HG03139 (cell line): ENCODE data around the gene TEF.

Experiments used
- ATAC-seq: cut with Tn5 transposase; IDR thresholded peaks from one replicate; pipeline ENCODE4 v1.9.1; 2021; ENCODE audit not compliant: unreplicated experiment

Gene TEF

DNA sequence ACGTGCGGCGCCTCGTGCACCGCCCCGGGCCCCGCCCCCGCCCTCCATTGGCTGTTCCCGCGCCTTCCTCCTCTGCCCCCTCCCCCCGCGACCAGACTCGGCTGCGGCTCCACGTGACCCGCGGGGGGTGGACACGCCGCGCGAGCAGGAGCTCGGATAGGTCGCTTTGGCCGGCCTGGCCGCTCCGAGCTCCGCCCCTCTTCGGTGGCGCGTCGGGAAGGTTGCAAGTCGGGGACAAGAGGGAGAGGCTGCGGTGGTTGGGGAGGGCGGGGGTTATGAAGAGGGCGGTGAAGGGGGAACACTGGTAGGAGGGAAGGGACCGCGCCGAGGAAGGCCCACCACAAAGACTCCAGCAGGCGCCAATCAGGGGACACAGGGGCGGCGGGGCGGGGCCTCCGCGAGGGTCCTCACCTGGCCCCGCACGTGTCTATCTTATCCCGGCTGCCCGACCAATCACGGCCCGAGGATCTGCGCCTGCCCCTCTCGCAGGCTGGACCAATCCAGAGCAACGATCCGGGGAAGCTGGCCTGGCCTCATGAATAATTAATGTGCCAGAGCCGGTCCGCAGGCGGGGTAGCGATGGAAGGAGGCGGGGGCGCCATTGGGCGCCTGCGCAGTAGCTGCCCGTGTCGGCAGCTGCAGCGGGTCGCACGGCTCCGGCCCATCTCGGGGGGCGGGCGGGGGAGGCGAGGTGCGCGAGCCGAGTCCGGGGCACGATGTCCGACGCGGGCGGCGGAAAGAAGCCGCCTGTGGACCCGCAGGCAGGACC is at the start of gene TEF:
Gene TEF, plus strand, starts transcription at position 614 of the 769 bp plus-strand sequence. Its CDS starts 103 bp downstream, at position 717.
- peak; percentile 76 for ATAC-seq

DNA sequence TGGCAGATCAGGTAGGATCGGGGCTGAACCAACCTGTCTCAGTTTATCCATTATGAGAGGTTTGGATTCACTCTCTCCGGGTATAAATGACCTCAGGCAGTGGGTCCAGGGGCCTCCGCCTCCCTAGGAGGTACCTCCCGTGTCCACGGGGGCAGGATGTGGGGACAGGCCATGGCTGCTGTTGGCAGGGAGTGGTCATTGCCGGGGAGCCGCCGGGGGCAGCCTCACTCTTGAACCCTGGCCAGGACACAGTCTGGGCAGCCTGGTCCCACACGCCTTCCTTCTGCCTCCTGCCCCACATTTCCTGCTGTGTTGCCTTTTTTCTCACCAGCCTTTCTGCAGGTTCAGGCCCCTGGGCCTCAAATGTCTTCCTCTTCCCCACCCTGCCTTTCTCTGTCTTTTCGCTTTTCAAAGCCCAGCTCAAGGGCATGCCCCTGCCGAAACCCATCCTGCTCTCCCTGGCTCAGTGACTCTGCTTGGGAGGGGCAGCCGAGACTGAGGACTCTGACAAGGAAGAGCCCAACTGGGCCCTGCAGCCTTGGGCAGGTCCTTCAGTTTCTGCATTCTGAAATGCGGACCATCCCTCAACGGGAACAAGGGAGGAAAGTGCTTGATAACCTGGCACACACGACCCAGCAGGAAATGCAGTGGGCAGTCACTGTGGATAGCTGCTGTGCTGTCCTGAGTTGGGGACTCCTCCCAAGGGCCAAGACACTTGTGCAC is 49.4 kb upstream of the TEF start:
- ATAC-seq = no peak

DNA sequence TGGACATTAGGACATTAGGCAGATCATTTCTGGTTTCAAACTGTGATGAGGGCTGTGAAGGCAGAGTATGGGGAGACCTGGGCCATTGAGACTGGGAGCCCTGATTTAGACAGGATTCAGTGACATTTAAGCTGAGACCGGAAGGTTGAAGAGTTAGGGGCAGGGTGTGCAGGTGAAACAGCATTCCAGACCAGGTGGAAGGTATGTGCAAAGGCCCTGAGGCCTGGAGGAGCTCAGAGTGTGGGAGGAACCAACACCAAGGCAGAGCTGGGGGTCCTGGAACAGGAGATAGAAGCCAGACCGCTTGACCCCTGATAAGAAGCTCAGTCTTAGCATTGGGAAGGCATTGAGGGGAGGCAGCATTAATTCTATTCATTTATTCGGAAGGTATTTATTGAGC is 47.9 kb upstream of the TEF start:
- ATAC-seq = no peak

- ATAC-seq = no peak
Measured at GRCh38 chr22:41334215-41334614, 47.5 kb upstream of the TEF start.

DNA sequence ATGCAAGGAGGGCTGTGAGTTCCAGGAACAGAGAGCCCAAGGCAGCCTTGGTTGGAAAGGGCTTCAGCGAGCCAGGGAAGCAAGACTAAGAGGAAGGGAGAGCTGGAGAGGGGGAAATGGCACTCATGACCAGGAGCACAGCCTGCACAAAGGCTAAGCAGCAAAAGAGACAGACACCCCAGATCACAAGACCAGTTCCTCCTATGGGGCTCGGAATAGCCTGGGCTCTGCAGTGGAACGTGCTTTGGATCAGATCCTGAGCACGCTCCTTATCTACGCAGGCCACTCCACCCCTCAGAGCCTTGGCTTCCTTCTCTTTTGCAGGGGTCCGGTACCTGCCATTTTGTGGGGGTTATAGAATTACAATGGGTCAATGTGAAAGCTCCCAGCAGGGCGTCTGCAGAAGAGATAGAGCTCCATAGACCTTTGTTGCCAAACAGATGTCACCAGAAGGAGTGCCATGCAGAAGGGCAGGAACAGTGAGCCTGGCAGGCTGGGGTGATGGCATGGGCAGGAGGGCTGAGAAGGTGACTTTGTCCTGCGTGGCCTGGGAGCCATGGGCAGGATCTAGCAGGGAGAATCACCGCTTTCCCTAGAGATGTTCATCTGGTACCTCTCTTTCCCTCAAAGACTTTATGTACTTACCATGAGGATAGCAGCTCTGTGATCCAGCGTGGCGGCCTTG is 46.6 kb upstream of the TEF start:
- no peak for ATAC-seq

DNA sequence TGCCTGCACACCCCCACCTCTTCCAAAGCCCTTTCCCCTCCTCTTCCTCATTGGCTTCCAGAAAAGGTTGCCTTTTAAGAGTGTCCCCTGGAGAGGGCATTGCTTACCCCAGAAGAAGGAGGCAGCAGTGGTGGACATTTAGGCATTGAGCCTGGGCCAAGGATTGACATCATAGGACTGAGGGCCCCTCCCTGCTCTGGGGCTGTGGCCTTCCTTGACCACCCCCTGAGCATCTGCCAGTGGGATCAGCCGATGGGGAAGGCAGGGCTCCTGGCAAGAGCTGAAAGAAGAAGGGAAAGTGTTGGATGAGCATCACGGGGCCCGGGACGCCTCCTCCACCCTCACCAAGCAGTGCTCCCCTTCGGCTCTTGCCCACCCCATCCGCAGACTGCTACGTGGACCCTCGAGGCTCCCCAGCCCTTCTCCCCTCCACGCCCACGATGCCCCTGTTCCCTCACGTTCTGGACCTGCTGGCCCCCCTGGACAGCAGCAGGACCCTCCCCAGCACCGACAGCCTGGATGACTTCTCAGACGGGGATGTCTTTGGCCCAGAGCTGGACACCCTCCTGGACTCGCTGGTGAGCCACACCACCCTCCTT is 43.0 kb upstream of the TEF start:
- ATAC-seq = no peak

- ATAC-seq = no peak
Measured at GRCh38 chr22:41339823-41340222, 41.9 kb upstream of the TEF start.

- ATAC-seq = no peak
Measured at GRCh38 chr22:41340357-41340756, 41.4 kb upstream of the TEF start.

GRCh38 chr22:41341012-41341411 is 40.7 kb upstream of the TEF start:
- ATAC-seq = no peak

DNA sequence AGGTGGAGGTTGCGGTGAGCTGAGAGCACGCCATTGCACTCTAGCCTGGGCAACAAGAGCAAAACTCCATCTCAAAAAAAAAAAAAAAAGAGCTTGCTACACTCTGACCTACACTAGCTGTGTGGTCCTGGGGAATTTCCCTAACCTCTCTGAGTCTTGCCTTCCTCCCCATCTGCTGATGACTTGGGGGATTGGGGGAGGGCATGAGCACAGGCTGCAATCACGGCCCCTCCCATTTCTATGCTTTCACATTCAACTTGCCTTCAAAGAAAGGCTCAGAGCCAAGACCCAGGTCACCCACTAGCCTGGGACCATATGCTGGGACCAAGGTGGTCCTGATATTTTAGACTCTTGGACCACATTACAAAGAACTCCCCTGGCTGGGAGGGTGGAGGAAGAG is 39.8 kb upstream of the TEF start:
- no peak for ATAC-seq

GRCh38 chr22:41343300-41343699 is 38.4 kb upstream of the TEF start:
- no peak for ATAC-seq

DNA sequence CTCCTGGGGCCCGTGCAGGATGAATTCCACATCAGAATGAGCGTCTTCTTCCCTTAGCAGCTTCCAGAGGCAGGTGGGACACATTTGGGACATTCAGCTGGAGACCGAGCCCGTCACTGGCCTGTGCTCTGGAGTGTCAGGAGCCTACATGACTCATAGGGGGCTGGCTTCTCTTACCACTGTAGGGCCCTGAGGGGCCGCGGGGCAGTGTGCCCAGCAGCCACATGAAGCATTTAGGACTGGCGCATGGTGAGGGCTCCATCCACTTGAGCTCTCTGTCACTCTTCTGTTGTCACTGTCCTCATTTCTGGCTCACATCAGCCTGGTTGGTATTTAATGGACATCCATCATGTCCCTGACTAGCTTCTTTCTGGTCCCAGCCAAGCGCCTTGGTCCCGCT is 38.0 kb upstream of the TEF start:
- ATAC-seq = no peak

- ATAC-seq = no peak
Measured at GRCh38 chr22:41344189-41344788, 37.5 kb upstream of the TEF start.

GRCh38 chr22:41345807-41346335 is 35.9 kb upstream of the TEF start:
- ATAC-seq = no peak

DNA sequence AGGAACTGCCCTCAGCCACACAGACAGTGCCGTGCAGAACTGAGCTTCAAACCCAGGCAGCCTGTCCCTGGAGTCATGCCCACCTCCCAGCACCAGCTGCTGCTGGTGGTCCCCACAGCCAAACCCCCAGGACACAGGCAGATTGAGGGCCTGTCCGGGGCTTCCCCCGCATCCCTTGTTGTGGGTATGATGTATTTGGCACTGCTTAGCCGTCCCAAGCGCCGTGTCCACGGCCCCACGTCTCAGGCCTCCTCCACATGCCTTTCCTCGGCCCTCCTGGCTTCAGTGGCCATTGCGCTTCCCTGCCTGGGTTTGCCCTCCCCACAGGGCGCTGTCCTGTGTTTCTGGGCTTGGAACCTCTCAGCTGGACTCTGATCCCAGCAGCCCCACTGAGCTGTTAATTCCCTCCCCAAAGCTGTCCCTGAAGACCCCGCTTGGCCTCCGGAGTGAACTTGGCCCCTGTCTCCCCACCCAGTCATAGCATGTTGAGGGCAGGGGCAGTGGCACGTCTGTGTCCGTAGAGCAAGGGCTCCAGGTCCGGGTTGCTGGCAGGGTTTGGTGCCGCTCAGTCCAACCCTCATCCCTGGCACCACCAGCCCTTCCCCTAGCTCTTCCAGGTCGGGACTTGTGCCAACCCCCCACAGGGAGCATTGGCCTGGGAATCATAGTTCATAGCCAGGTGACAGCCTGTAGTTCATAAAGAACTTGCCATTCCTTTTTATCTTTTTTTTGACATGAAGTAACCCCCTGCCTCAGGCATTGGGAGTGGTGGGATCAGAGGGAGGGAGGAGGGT is 34.5 kb upstream of the TEF start:
- ATAC-seq = no peak

- no peak for ATAC-seq
Measured at GRCh38 chr22:41348964-41349484, 32.7 kb upstream of the TEF start.

DNA sequence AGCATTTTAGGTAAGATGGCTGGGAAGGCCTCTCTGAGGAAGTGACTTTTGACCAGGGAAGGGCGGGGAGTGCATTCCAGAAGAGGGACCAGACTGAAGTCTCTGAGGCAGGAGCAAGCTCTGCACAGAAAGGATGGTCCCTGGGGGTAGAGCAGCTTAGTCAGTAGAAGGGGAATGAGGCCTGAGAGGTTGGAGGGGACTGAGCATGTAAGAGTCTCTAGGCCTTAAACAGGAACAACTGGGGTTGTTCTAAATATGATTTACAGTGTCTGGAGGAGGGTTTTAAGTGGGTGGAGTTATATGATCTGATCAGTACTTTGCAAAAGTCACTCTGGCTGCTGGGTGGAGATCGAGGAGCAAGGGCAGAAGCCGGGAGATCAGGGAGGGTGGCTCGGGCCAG is 31.7 kb upstream of the TEF start:
- no peak for ATAC-seq

- ATAC-seq = no peak
Measured at GRCh38 chr22:41351011-41351410, 30.7 kb upstream of the TEF start.

- ATAC-seq = no peak
Measured at GRCh38 chr22:41352058-41352457, 29.7 kb upstream of the TEF start.
